Spleen (tissue), 7 donors: Measurements from ENCODE around the gene C3orf18.

Experiments used
- POLR2A ChIP-seq, 3 donors: fragments of 450-650 bp; IDR thresholded peaks; one replicate each; pipeline ENCODE4 v1.5.1; 2017; ENCODE audit warnings: antibody characterized with exemption in 3 of 3, mild to moderate bottlenecking in 1 of 3
- TF ChIP-seq, protein P1 (sequence below), 11 experiments: fragments of 200-600 bp in 7 of 11; fragments of 450-650 bp in 4 of 11; sonication (generic) in 4 of 11; IDR thresholded peaks in 8 of 11; conservative IDR thresholded peaks in 3 of 11; 1 replicate in 7 of 11; 2 replicates in 4 of 11; pipeline versions ENCODE4 v1.4.0 to v1.8.0; 2016 to 2021; ENCODE audit warnings: antibody characterized with exemption in 11 of 11, inconsistent platforms in 4 of 11, mild to moderate bottlenecking in 1 of 11
- donor health status: DM: no; HTN: no; CAD: no; lungs with moderate emphysema.
- donor health status: DM: no; HTN: no; CAD: no.
- donor health status: DM: no; HTN: no; CAD: no.

DNA sequence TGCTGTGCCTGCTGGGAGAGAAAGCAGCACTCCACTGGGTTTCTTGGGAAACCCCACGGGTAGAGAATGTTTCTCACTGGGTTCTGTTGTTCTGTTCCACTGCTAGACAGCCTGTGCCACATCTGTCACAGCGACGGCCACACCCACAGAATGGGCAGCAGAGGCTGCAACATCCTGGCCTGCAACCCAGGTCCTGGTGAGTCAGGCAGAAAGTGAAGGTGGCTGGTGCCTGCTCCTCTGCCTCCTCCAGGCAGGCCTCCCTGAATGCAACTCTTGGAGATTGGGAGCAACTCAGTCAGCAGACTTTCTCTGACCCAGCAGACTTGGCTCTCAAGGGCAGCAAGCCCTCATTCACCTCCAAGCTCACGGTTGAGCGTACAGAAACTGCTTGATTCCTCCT, 13.0 kb downstream of the C3orf18 start:
- TF ChIP-seq, protein P1, sequence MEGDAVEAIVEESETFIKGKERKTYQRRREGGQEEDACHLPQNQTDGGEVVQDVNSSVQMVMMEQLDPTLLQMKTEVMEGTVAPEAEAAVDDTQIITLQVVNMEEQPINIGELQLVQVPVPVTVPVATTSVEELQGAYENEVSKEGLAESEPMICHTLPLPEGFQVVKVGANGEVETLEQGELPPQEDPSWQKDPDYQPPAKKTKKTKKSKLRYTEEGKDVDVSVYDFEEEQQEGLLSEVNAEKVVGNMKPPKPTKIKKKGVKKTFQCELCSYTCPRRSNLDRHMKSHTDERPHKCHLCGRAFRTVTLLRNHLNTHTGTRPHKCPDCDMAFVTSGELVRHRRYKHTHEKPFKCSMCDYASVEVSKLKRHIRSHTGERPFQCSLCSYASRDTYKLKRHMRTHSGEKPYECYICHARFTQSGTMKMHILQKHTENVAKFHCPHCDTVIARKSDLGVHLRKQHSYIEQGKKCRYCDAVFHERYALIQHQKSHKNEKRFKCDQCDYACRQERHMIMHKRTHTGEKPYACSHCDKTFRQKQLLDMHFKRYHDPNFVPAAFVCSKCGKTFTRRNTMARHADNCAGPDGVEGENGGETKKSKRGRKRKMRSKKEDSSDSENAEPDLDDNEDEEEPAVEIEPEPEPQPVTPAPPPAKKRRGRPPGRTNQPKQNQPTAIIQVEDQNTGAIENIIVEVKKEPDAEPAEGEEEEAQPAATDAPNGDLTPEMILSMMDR (IDR thresholded peaks at IDR 0.05 in 8 of 11, conservative IDR thresholded peaks at IDR 0.05 in 3 of 11) = no peak
- no peak for TF ChIP-seq POLR2A (IDR thresholded peaks at IDR 0.05)
